ELR (cell line): ENCODE measurements around the gene ADCY1.

ENCODE experiments used
- DNase-seq: peaks from one replicate; pipeline ENCODE4 v3.0.0-alpha.2; 2015; ENCODE audit warnings: low read depth

ADCY1 gene

GRCh38 chr7:45578022-45578421 lies 3.9 kb downstream of the ADCY1 start:
- no peak for DNase-seq

- DNase-seq: no peak
Observed at GRCh38 chr7:45578467-45578866, 4.3 kb downstream of the ADCY1 start.

- DNase-seq: no peak
Observed at GRCh38 chr7:45579391-45579801, 5.2 kb downstream of the ADCY1 start.

GRCh38 chr7:45580053-45580872 lies 6.1 kb downstream of the ADCY1 start:
- DNase-seq: peak; percentile 16

GRCh38 chr7:45581271-45581780 lies 7.2 kb downstream of the ADCY1 start:
- DNase-seq: no peak

GRCh38 chr7:45582136-45582749 lies 8.1 kb downstream of the ADCY1 start:
- DNase-seq: no peak

- no peak for DNase-seq
Observed at GRCh38 chr7:45582868-45583277, 8.7 kb downstream of the ADCY1 start.

- no peak for DNase-seq
Observed at GRCh38 chr7:45583296-45583695, 9.1 kb downstream of the ADCY1 start.

- DNase-seq: no peak
Observed at GRCh38 chr7:45584261-45585210, 10.4 kb downstream of the ADCY1 start.

- DNase-seq: no peak
Observed at GRCh38 chr7:45585628-45586027, 11.5 kb downstream of the ADCY1 start.

- DNase-seq: no peak
Observed at GRCh38 chr7:45586542-45587520, 12.7 kb downstream of the ADCY1 start.

GRCh38 chr7:45588466-45588865 lies 14.3 kb downstream of the ADCY1 start:
- DNase-seq: no peak

GRCh38 chr7:45589061-45589460 lies 14.9 kb downstream of the ADCY1 start:
- no peak for DNase-seq

GRCh38 chr7:45589915-45590678 lies 15.9 kb downstream of the ADCY1 start:
- no peak for DNase-seq

- DNase-seq: no peak
Observed at GRCh38 chr7:45590679-45591057, 16.5 kb downstream of the ADCY1 start.

GRCh38 chr7:45591101-45591906 lies 17.1 kb downstream of the ADCY1 start:
- DNase-seq: no peak

- no peak for DNase-seq
Observed at GRCh38 chr7:45592230-45592991, 18.2 kb downstream of the ADCY1 start.

- no peak for DNase-seq
Observed at GRCh38 chr7:45593121-45593541, 19.0 kb downstream of the ADCY1 start.

- DNase-seq: no peak
Observed at GRCh38 chr7:45593877-45594276, 19.7 kb downstream of the ADCY1 start.
